Measurements from ENCODE around the gene WNK2.

- no peak for TF ChIP-seq POLR2AphosphoS5 (IDR thresholded peaks at IDR 0.05; ENCODE audit: borderline replicate concordance, low read depth, low read length)
- no peak for TF ChIP-seq EZH2 (IDR thresholded peaks at IDR 0.05)
- no peak for TF ChIP-seq FOXP2 (optimal IDR thresholded peaks at IDR 0.05; ENCODE audit: control extremely low read depth, extremely low read length, insufficient read depth)
Measured at GRCh38 chr9:93292288-93292615, 108.3 kb downstream of the WNK2 start.
